G401.6 (cell line): ENCODE data around the gene WHAMM.
"Not testable (repeated sequence)": the region's sequence is repeated elsewhere in the genome, so short reads cannot be mapped to it uniquely, and the experiment has no call there.

ENCODE experiments used
- FAIRE-seq: peaks from 2 replicates; lab custom pipeline; 2012; peaks lifted over from hg19 to GRCh38; lab: Jason Lieb, UNC

The WHAMM gene

DNA sequence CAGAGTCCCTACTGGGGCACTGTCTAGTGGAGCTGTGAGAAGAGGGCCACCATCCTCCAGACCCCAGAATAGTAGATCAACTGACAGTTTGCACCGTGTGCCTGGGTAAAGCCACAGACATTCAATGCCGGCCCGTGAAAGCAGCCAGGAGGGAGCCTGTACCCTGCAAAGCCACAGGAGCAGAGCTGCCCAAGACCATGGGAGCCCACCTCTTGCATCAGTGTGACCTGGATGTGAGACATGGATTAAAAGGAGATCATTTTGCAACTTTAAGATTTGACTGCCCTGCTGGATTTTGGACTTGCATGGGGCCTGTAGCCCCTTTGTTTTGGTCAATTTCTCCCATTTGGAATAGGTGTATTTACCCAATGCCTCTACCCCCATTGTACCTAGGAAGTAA, 56.6 kb downstream of the WHAMM start:
- not testable (repeated sequence) for FAIRE-seq

DNA sequence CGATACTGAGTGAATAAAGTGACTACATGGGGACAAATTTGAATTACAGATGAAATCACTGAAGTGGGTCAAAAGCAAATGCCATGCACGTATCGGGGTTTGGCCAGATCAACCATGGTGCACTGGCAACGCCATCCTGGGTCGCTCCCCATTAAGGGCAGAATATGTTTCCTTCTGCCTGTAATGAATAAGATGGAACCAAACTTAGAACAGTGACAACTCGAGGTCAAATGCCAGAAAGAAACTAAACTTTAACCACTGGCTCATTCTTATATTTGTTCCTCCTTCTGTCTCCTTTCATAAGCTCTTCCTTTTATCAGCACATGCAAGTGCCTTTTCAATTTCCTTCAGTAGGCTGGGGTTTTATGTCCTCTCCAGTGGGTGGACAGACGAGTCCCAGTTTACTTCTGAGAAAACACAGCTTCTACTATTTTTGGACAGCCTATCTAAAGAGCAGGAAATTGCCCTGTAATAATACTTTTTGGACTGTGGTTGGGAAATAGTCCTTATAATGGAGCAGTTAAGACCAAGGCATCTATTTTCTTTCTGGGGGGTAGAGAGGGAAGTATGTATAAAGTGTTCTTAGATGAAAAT, 61.4 kb downstream of the WHAMM start:
- FAIRE-seq: no peak

DNA sequence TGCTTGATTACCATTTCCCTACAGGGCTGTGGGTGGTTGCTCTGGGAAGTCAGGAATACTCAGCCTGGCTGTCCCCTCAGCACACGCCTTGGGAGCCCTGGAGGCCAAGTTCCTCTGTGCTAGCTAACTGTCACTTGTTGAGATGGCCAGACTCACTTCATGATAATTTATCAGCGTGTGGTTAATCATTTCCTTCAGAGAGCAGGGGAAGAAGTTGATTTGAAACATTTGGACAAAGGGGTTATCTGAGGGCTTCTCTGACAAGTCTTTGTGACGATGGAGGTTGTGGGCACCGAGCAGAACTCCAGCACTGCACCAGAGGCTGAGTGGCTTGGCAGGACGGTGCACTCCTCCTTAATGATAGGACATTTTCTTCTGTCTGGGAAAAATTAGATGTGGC, 61.9 kb downstream of the WHAMM start:
- FAIRE-seq: no peak

DNA sequence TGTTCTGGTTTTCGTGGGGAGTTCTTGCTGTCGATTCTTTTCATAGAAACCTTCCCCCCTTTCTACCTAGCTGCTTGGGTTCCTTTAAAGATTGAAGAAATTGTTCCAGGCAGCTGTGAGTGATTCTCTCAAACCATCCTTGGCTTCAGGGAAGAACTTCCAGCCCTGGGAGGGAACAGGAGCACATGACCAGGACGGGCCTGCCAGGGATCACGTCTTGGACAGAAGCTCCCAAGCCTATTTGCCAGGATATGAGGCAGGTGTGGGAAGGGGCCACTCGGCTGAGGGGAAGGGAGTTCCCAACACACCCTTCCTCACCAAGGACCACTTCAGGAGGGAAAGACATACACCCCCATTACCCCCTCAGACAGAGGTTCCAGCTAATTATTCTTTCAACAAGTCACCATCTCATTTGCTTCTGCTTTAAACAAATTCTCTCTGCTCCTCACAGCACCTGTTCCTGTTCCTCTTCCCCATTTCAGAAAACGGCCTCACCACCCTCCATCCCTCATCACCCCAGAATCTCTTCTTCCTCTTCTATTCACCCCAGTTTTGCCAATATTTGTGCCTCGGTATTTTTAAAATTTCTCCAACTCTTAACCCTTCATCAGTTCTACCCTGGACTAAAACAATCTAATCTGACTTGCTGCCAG, 62.5 kb downstream of the WHAMM start:
- FAIRE-seq: no peak

DNA sequence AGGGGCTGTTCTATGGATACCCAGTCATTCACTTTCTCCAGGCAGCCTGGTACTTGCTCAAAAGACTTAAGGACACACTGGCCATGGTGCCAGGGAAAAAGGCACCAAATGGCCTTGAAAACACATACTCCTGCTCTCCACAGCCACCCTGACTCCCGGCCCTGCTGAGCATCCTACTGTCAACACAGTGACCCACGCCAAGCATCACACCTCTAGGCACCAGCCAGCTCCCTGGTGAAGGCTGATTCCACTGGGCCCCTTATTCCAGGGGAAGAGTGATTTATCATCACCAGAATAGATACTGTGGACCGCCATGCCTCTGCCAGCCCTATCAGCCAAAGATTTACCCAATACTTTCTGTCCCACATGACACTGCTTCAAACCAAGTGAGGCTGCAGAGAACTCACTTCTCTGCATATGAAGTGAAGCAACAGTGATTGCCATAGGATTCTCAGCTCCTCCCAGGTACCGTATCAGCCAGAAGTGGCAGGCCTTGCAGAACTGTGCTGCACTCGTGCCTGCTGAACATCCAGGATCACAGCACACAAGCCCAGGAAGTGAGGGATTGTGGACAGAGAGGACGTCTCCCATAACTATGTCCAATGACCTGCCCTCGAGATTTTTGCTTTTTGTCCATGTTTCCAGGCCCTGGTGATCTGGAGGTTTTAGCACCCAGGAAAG, 63.7 kb downstream of the WHAMM start:
- no peak for FAIRE-seq

DNA sequence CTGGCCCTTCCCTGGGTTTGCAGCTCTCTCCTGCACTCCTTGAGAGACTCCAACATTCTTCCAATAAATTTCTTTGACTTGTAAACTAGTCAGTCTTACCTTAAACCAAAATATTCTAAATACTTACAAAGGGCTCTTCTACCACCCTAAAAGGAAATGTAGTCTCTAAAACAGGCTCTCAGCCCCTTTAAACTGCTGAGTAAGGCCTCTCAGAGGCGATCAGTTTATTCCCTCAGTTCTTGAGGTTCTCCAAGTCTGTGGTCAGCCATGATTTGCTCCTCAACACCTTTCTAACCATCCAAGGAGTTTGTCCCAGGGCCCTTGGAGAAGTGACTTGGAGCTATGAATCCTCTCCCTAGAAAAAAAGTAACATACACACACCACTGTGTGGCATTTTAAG, 64.8 kb downstream of the WHAMM start:
- no peak for FAIRE-seq

DNA sequence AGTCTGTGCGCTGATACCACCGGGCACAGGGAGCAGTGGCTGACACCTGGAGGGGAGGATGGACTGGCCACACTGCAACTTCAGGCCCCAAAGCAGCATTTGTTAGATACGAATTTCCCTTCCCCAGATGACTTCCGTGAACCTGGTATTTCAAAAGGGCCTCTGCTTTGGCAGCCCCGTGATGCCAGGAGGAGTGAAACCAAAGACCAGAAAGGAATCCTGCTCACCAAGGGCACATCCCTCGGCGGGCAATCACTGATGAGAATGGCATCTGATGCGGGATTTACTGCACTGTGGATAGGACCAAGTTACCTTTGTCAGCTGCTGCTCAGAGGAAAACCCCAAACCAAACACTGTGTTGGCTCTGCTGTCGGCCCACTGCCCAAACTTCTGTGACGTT, 65.5 kb downstream of the WHAMM start:
- FAIRE-seq: no peak

DNA sequence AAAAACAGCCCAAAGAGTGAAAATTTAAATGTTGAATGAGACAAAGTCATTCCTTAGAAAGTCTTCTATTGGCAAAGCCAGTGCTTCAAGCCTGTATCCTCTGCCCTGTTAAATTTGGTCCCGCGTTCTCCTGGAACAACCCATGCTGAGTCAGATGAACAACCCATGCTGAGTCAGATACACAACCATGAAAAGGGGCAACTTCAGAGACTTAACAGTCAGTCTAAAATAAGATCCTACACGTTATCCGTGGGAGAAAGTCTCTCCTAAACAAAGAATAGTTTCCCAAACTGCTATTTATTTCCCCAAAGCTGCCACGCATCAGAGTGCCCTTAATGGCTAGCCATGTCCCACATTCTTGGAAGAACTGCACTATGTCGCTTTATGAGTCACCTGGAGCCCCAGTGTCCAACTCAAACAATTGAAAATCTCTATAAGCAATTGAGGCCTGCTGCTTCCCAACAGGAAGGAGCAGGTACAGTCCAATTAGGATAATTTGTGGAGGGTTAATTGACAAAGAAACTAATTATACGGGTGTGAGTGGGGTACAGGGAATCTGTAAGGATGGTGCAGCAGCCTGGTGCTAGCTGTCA, 66.1 kb downstream of the WHAMM start:
- no peak for FAIRE-seq

DNA sequence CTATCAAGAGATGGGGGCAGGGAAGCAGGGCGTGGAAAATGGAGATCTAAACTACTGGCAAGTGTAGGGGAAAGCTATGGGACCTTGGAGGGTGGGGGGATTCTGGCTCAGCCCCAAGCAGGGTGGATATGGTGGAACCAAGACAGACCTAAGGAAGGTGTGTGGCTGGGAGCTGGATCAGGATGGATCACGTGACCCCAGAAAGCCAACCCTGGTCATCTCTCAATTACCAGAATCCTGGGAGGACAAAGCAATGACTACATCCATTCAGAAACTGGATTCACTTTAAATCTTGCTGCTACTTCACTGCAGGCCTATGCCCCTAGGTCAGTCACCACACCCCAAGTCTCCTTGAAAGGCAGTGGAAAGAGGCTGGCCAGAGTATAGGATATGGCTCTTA, 68.4 kb downstream of the WHAMM start:
- FAIRE-seq: no peak

DNA sequence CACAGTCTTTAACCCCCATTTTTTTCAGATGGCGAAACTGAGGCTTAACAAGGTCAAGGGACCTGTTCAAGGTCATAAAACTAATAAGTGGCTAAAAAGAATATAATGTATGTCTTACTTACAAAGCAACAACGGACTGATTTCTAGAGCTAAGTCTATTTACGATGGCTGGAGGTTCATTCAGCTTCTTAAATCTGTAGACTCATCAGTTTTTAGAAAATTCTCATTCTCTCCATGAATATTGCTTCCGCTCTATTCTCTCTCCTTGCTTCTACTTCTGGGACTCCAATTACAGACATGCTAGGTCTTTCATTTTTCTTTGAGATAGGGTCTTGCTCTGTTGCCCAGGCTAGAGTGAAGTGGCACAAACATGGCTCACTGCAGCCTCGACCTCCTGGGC, 68.9 kb downstream of the WHAMM start:
- FAIRE-seq: no peak

DNA sequence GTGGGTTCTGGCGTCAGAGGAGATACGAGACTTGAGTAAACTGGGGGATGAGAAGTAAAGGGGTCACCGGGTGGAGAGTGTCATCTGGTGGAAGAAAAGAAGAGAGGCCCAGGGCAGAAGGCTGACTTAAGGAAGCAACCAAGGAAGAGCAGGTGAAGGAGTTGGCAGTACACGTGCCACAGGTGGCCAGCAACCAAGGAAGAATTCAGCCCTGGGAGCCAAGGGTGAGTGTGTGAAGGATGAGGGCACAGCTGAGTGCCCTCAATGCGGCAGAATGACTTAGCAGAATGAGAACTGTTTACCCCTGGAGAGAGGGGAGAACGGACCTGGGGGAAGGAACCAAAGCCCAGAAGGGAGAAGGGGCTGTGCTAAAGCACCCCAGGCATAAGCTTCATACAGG, 71.3 kb downstream of the WHAMM start:
- no peak for FAIRE-seq

DNA sequence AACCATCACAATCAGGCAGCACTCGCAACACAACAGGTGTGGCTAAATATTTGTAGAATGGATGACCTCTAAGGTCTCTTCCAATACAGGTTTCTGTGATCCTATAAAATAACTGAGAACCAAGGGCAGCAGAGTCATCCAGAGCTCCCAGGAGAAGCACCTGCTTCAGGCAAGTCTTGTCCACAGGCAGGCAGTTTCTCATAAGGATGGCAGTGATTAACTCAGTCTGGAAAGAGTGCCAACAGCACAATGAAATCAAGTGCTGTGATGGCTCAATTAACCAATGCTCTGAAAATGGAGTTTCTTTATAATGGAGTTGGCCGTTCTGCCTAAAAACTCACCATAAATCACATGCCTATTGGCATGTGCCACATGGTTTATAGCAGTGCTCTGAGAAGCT, 72.3 kb downstream of the WHAMM start:
- no peak for FAIRE-seq

DNA sequence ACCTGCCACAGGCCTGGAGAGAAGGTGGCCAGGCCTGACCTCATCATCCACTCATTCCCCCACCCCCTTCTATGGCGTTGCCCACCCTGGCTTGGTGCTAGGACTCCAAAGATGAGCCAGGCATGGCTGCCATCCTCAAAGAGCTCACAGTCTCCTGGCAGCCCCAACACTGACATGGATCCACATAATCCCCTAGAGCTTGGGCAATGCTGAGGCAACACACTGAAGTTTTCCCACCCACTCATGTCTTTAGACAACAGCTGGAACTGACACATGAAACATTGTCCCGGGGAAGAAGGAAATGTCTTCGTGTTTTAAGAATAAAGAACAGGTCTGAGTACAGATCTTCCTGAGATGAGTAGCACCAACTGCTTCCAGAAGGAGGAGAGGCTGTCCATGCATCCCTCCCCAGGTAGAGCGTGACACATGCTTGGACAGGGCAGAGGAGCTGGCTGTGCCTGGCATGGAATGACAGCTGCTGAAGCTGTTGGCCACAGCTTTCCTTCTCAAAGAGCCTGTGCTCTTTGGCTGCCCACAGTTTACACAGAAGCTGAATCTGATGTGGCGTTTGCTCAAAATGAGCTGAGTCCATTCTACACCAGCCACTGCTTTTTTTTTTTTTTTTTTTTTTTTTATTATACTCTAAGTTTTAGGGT, 73.0 kb downstream of the WHAMM start:
- no peak for FAIRE-seq
